WTC11 (cell line): ENCODE data around the gene JAZF1.

ENCODE experiments used
- CTCF ChIP-seq: fragments of 200-600 bp; IDR thresholded peaks from 2 replicates; pipeline ENCODE4 v1.8.0; 2022; ENCODE audit warnings: antibody characterized with exemption
- ESRRA ChIP-seq: sonication (generic); formaldehyde crosslinking; IDR thresholded peaks from 2 replicates; pipeline ENCODE4 v1.8.1; 2022; ENCODE audit warnings: mild to moderate bottlenecking, missing genetic modification reagents, borderline replicate concordance
- MLX ChIP-seq: sonication (generic); formaldehyde crosslinking; IDR thresholded peaks from 2 replicates; pipeline ENCODE4 v1.8.1; 2023; ENCODE audit warnings: mild to moderate bottlenecking, missing genetic modification reagents, moderate library complexity
- SOX15 ChIP-seq: fragments of 250-450 bp; sonication (Bioruptor Pico); IDR thresholded peaks from 2 replicates; pipeline ENCODE4 v1.9.0; 2021; ENCODE audit warnings: mild to moderate bottlenecking
- TF ChIP-seq, protein P1 (sequence below): fragments of 250-450 bp; sonication (Bioruptor Pico); IDR thresholded peaks from 2 replicates; pipeline ENCODE4 v1.8.0; 2021; ENCODE audit warnings: mild to moderate bottlenecking
- TF ChIP-seq, protein P2 (sequence below): sonication (generic); formaldehyde crosslinking; conservative IDR thresholded peaks from 2 replicates; pipeline ENCODE4 v1.8.1; 2022; ENCODE audit warnings: mild to moderate bottlenecking, missing genetic modification reagents
- TF ChIP-seq, protein P3 (sequence below): sonication (generic); formaldehyde crosslinking; IDR thresholded peaks from 2 replicates; pipeline ENCODE4 v1.8.1; 2023; ENCODE audit warnings: mild to moderate bottlenecking, missing genetic modification reagents, moderate library complexity

DNA sequence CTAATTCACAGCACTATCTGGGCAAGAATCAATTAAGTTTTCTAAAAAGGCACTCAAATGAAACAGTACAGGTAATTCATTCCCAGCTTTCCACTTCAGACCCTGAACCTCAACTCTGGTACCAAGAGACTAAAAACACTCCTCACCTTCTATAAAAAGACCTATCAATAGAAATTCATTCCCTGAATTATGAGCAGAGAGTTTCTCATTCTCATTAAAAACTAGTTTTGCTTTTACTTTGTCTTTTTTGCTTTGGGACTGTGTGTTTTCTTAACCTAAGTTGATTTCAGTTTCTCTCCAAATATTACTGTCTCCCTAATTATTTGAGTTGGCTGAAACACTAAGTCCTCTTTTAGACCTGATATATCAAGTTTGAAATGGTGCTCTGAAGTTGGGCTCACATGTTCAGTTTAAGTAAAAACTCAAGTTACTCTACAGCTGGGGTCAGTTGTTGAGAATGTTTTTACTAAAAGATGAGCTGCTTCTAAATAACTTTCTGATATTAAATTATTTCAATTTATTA, 189.5 kb downstream of the JAZF1 start:
- no peak for TF ChIP-seq CTCF
- no peak for TF ChIP-seq ESRRA (CRISPR knock-in tag)
- TF ChIP-seq, protein P1, sequence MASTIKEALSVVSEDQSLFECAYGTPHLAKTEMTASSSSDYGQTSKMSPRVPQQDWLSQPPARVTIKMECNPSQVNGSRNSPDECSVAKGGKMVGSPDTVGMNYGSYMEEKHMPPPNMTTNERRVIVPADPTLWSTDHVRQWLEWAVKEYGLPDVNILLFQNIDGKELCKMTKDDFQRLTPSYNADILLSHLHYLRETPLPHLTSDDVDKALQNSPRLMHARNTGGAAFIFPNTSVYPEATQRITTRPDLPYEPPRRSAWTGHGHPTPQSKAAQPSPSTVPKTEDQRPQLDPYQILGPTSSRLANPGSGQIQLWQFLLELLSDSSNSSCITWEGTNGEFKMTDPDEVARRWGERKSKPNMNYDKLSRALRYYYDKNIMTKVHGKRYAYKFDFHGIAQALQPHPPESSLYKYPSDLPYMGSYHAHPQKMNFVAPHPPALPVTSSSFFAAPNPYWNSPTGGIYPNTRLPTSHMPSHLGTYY (CRISPR knock-in tag), result no peak
- TF ChIP-seq, protein P2, sequence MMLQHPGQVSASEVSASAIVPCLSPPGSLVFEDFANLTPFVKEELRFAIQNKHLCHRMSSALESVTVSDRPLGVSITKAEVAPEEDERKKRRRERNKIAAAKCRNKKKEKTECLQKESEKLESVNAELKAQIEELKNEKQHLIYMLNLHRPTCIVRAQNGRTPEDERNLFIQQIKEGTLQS (CRISPR knock-in tag), result no peak
- TF ChIP-seq MLX (CRISPR knock-in tag), result no peak
- TF ChIP-seq SOX15 (CRISPR knock-in tag), result no peak
- TF ChIP-seq, protein P3, sequence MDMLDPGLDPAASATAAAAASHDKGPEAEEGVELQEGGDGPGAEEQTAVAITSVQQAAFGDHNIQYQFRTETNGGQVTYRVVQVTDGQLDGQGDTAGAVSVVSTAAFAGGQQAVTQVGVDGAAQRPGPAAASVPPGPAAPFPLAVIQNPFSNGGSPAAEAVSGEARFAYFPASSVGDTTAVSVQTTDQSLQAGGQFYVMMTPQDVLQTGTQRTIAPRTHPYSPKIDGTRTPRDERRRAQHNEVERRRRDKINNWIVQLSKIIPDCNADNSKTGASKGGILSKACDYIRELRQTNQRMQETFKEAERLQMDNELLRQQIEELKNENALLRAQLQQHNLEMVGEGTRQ, result no peak
